22Rv1 (cell line): ENCODE results near the gene CDK5.

ENCODE experiments used
- H3K27ac ChIP-seq: fragments of 450-650 bp; 2 replicates; pipeline ENCODE4 v1.5.1; 2017
- CTCF ChIP-seq: fragments of 450-650 bp; IDR thresholded peaks from 2 replicates; pipeline ENCODE4 v1.5.1; 2017; ENCODE audit warnings: mild to moderate bottlenecking
- ZFX ChIP-seq: fragments of 450-650 bp; IDR thresholded peaks from 2 replicates; pipeline ENCODE4 v1.6.1; 2017; ENCODE audit warnings: antibody characterized with exemption, borderline replicate concordance

CDK5 gene

GRCh38 chr7:151018421-151019129 is 39.1 kb downstream of the CDK5 start:
- peak overlapping the region; percentile 31 for H3K27ac ChIP-seq
- no peak for TF ChIP-seq ZFX
- peak; percentile 76 for TF ChIP-seq CTCF

GRCh38 chr7:151017953-151018420 is 39.7 kb downstream of the CDK5 start:
- no peak overlapping the region for H3K27ac ChIP-seq
- TF ChIP-seq CTCF (peak; percentile 100), ZFX (no peak)

- no peak overlapping the region for H3K27ac ChIP-seq
- TF ChIP-seq ZFX: no peak
- TF ChIP-seq CTCF: no peak
These were observed 40.2 kb downstream of the CDK5 start for GRCh38 chr7:151017370-151017952.

- H3K27ac ChIP-seq: no peak overlapping the region
- TF ChIP-seq CTCF (no peak), ZFX (no peak)
These were observed 40.8 kb downstream of the CDK5 start for GRCh38 chr7:151016942-151017341.

GRCh38 chr7:151016505-151016904 is 41.2 kb downstream of the CDK5 start:
- TF ChIP-seq ZFX: no peak
- no peak for TF ChIP-seq CTCF
- no peak overlapping the region for H3K27ac ChIP-seq

GRCh38 chr7:151015967-151016366 is 41.7 kb downstream of the CDK5 start:
- no peak overlapping the region for H3K27ac ChIP-seq
- TF ChIP-seq CTCF (no peak), ZFX (no peak)

GRCh38 chr7:151014950-151015349 is 42.7 kb downstream of the CDK5 start:
- TF ChIP-seq CTCF (no peak), ZFX (no peak)
- H3K27ac ChIP-seq: no peak overlapping the region
